SK-N-SH (cell line): ENCODE data around the gene PRKCD.

Experiments
- EP300 ChIP-seq, 2 experiments: IDR thresholded peaks; 2 replicates each; pipeline versions ENCODE4 v1.4.0 to v1.6.1; 2012; ENCODE audit warnings: borderline replicate concordance in 1 of 2, low read depth in 1 of 2, low read length in 1 of 2
- POLR2AphosphoS5 ChIP-seq: IDR thresholded peaks from 2 replicates; pipeline ENCODE4 v1.6.1; 2012; ENCODE audit warnings: low read depth, low read length
- RAD21 ChIP-seq: IDR thresholded peaks from 2 replicates; pipeline ENCODE4 v1.6.1; 2012; ENCODE audit warnings: mild to moderate bottlenecking, low read length
- SMC3 ChIP-seq: IDR thresholded peaks from 2 replicates; pipeline ENCODE4 v1.6.1; 2012; ENCODE audit warnings: low read depth, low read length, improper control_type of control experiment
- TAF1 ChIP-seq: IDR thresholded peaks from 2 replicates; pipeline ENCODE4 v1.6.1; 2012; ENCODE audit warnings: low read depth, mild to moderate bottlenecking, low read length, moderate library complexity, borderline replicate concordance
- TEAD4 ChIP-seq: IDR thresholded peaks from 2 replicates; pipeline ENCODE4 v1.4.0; 2012; ENCODE audit warnings: mild to moderate bottlenecking, borderline replicate concordance; ENCODE audit not compliant: insufficient read depth
- TF ChIP-seq, protein P1 (sequence below): fragments of 200-600 bp; sonication (generic); IDR thresholded peaks from 2 replicates; pipeline ENCODE4 v1.6.1; 2017; ENCODE audit warnings: antibody characterized with exemption, mild to moderate bottlenecking, moderate library complexity

DNA sequence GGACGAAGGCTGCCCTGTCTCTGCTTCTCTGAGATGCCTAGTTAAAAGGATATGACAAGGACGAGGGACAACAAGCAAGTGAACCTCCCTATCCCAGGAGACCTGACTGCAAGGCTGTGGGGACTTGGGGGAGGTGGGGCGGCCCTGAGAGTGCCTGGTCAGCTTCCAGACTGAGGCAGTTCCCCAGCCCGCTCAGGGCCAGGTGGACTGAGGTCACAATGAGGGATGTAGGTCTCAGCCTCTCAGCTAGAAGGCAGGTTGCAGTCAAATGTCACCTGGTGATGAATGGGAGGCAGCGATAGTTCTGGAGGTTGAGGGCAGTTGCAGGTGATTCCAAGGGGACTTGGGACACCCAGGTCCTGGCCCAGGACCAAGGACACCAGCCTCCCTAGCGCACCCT, 64.2 kb downstream of the PRKCD start:
- TF ChIP-seq, protein P1, sequence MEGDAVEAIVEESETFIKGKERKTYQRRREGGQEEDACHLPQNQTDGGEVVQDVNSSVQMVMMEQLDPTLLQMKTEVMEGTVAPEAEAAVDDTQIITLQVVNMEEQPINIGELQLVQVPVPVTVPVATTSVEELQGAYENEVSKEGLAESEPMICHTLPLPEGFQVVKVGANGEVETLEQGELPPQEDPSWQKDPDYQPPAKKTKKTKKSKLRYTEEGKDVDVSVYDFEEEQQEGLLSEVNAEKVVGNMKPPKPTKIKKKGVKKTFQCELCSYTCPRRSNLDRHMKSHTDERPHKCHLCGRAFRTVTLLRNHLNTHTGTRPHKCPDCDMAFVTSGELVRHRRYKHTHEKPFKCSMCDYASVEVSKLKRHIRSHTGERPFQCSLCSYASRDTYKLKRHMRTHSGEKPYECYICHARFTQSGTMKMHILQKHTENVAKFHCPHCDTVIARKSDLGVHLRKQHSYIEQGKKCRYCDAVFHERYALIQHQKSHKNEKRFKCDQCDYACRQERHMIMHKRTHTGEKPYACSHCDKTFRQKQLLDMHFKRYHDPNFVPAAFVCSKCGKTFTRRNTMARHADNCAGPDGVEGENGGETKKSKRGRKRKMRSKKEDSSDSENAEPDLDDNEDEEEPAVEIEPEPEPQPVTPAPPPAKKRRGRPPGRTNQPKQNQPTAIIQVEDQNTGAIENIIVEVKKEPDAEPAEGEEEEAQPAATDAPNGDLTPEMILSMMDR, result no peak
- no peak for TF ChIP-seq POLR2AphosphoS5
- no peak for TF ChIP-seq TAF1
- TF ChIP-seq SMC3, result no peak
- TF ChIP-seq EP300 (IDR thresholded peaks at IDR 0.05; ENCODE audit: borderline replicate concordance in 1 of 2, low read depth in 1 of 2, low read length in 1 of 2), result no peak
- TF ChIP-seq RAD21, result no peak
- no peak for TF ChIP-seq TEAD4
